Testis (tissue), 2 donors: ENCODE data around the gene MAPK10.

Experiments
- CTCF ChIP-seq, 3 experiments: fragments of 450-650 bp in 2 of 3; fragments of 200-600 bp in 1 of 3; sonication (generic) in 1 of 3; IDR thresholded peaks; one replicate each; pipeline ENCODE4 v1.5.1; 2016 to 2019; ENCODE audit warnings: antibody characterized with exemption in 3 of 3, mild to moderate bottlenecking in 2 of 3, moderate library complexity in 1 of 3
- POLR2A ChIP-seq: fragments of 450-650 bp; IDR thresholded peaks from one replicate; pipeline ENCODE4 v1.6.1; 2017; ENCODE audit warnings: antibody characterized with exemption, mild to moderate bottlenecking, moderate library complexity

DNA sequence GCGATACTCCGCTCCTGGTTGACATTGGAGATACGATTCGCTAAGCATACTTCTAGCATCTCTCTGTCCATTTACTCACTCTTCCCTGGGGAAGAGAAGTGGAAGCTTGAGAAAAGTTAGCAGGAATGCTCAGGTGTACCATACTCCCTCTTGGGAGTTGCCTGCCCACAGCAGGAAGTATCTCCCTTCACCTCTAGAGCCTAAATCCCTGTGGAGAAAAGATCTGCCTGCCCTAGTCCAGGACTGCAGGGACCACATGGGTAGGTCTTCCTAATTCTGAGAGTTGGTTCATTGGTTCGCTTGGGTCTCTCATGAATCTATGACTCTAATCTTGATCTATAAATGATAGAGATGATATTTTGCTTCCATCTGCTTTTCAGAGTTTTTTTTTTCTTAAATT lies 26.3 kb upstream of the MAPK10 start:
- no peak for TF ChIP-seq CTCF (IDR thresholded peaks at IDR 0.05)
- TF ChIP-seq POLR2A = no peak
